GM12878 (cell line): ENCODE measurements around the gene DMXL2. TPM values are rescaled to one million over a fixed set of nuclear protein-coding genes. Genes with fewer than 3 reads are reported as not detected.

ENCODE experiments used
- ATAC-seq: fragments of 200-7000 bp; cut with Tn5 transposase; 3 replicates; pipeline ENCODE4 v1.9.1; 2020; ENCODE audit warnings: mild to moderate bottlenecking, moderate library complexity
- BruUV-seq: library from RNA; stranded (reverse); fragments of 400-500 nt; replicated peaks from 2 replicates; lab custom pipeline; 2021; lab: Mats Ljungman, UMichigan
- CTCF ChIA-PET: fragments of 300-600 bp; sonication (Branson Sonifier 250); formaldehyde crosslinking; extraction: SDS; loops from one replicate; lab custom pipeline; 2021; ENCODE audit warnings: inconsistent platforms; lab: Yijun Ruan, JAX
- POLR2A ChIA-PET: fragments of 350-600 bp; formaldehyde crosslinking; extraction: SDS; loops from one replicate; lab custom pipeline; 2021; ENCODE audit warnings: inconsistent platforms; lab: Charles Lee
- RAD21 ChIA-PET: fragments of 300-600 bp; sonication (Branson Sonifier 250); formaldehyde crosslinking; loops from one replicate; lab custom pipeline; 2023; ENCODE audit warnings: antibody characterized with exemption; ENCODE audit not compliant: unreplicated experiment; lab: Charles Lee
- SMC1A ChIA-PET: fragments of 300-600 bp; sonication (Branson Sonifier 250); formaldehyde crosslinking; loops from one replicate; lab custom pipeline; 2023; ENCODE audit not compliant: unreplicated experiment, uncharacterized antibody; lab: Charles Lee
- DNase-seq: peaks from one replicate; pipeline ENCODE4 v3.0.0-alpha.2; 2011; ENCODE audit warnings: low read depth, low spot score
- FAIRE-seq: peaks from 3 replicates; lab custom pipeline; 2011; peaks lifted over from hg19 to GRCh38; lab: Jason Lieb, UNC
- H2AFZ ChIP-seq: 2 replicates; pipeline ENCODE4 v1.6.0; 2011; ENCODE audit warnings: low read depth, low read length, control low read depth; ENCODE audit not compliant: control insufficient read depth
- H3K27ac ChIP-seq: 2 replicates; pipeline ENCODE4 v1.5.1; 2011; ENCODE audit warnings: control low read depth; ENCODE audit not compliant: control insufficient read depth, insufficient read depth
- H3K27me3 ChIP-seq, 2 experiments: replicated peaks in 1 of 2; 2 replicates each; pipeline versions ENCODE4 v1.6.0 to v1.6.1; 2011; ENCODE audit warnings: low read length in 1 of 2; ENCODE audit not compliant: control insufficient read depth in 2 of 2, insufficient read depth in 2 of 2
- H3K36me3 ChIP-seq, 2 experiments: 2 replicates each; pipeline ENCODE4 v1.5.1; 2011; ENCODE audit warnings: low read length in 1 of 2; ENCODE audit not compliant: control insufficient read depth in 2 of 2, insufficient read depth in 2 of 2
- H3K4me1 ChIP-seq: 2 replicates; pipeline ENCODE4 v1.6.1; 2011; ENCODE audit warnings: mild to moderate bottlenecking, low read length, moderate library complexity, mixed read lengths; ENCODE audit not compliant: control insufficient read depth, insufficient read depth
- H3K4me2 ChIP-seq: 2 replicates; pipeline ENCODE4 v1.6.0; 2011; ENCODE audit warnings: control low read depth; ENCODE audit not compliant: control insufficient read depth, insufficient read depth
- H3K4me3 ChIP-seq: fragments of 200-600 bp; sonication (generic); 2 replicates; pipeline ENCODE4 v1.5.1; 2016
- H3K79me2 ChIP-seq: 2 replicates; pipeline ENCODE4 v1.6.0; 2011; ENCODE audit warnings: low read length; ENCODE audit not compliant: control insufficient read depth, insufficient read depth
- H3K9ac ChIP-seq: 2 replicates; pipeline ENCODE4 v1.8.0; 2011; ENCODE audit warnings: low read length, control low read depth, mixed read lengths; ENCODE audit not compliant: control insufficient read depth, insufficient read depth
- H3K9me3 ChIP-seq: replicated peaks from 3 replicates; pipeline ENCODE4 v1.5.1; 2011; ENCODE audit warnings: mild to moderate bottlenecking, low read length; ENCODE audit not compliant: control insufficient read depth, insufficient read depth
- H4K20me1 ChIP-seq: 2 replicates; pipeline ENCODE4 v1.6.0; 2011; ENCODE audit not compliant: control insufficient read depth, insufficient read depth
- CREB1 ChIP-seq: IDR thresholded peaks from 2 replicates; pipeline ENCODE4 v1.6.1; 2012; ENCODE audit warnings: low read depth, mild to moderate bottlenecking, inconsistent platforms
- ETV6 ChIP-seq, 2 experiments: fragments of 450-650 bp in 1 of 2; IDR thresholded peaks in 1 of 2; conservative IDR thresholded peaks in 1 of 2; 2 replicates each; pipeline ENCODE4 v1.6.1; 2014; ENCODE audit warnings: antibody characterized with exemption in 1 of 2, borderline replicate concordance in 1 of 2, low read depth in 1 of 2, mild to moderate bottlenecking in 1 of 2, moderate library complexity in 1 of 2
- FOXK2 ChIP-seq: fragments of 450-650 bp; IDR thresholded peaks from 2 replicates; pipeline ENCODE4 v1.6.1; 2017; ENCODE audit warnings: mild to moderate bottlenecking, moderate library complexity
- KAT2A ChIP-seq: conservative IDR thresholded peaks from 2 replicates; pipeline ENCODE4 v1.6.1; 2011; ENCODE audit warnings: low read depth, low read length; ENCODE audit not compliant: control insufficient read depth
- RAD21 ChIP-seq: IDR thresholded peaks from 2 replicates; pipeline ENCODE4 v1.6.1; 2011; ENCODE audit warnings: mild to moderate bottlenecking, low read depth, low read length, moderate library complexity; ENCODE audit not compliant: insufficient read depth
- SMC3 ChIP-seq: IDR thresholded peaks from 2 replicates; pipeline ENCODE4 v1.6.1; 2011; ENCODE audit warnings: low read length, improper control_type of control experiment, borderline replicate concordance
- SRF ChIP-seq, 2 experiments: IDR thresholded peaks; 2 replicates each; pipeline ENCODE4 v1.6.1; 2011; ENCODE audit warnings: low read depth in 2 of 2, low read length in 2 of 2, mild to moderate bottlenecking in 1 of 2, moderate library complexity in 1 of 2
- TARDBP ChIP-seq: IDR thresholded peaks from 2 replicates; pipeline ENCODE4 v1.6.1; 2016; ENCODE audit warnings: borderline replicate concordance
- WGBS: methylation state at CpG from one replicate; pipeline ENCODE4 v1.1.6; 2016; ENCODE audit warnings: low lambda C conversion rate; ENCODE audit not compliant: insufficient replicate concordance, insufficient coverage; ENCODE audit errors: missing lambda C conversion rate; 5-methylcytosine and 5-hydroxymethylcytosine counted together
- in situ Hi-C: fragments of 300-500 bp; cut with MboI; formaldehyde crosslinking; loops from 9 replicates; pipeline ENCODE4 v1.14.3; 2018; ENCODE audit warnings: mixed read lengths
- intact Hi-C: fragments of 100-400 bp; cut with micrococcal nuclease; formaldehyde crosslinking; loops from one replicate; pipeline ENCODE4 v1.14.2; 2022; ENCODE audit not compliant: unreplicated experiment
- polyA plus RNA-seq, 11 experiments: library from polyadenylated mRNA; depleted of rRNA in 4 of 11; unstranded in 6 of 11; stranded (reverse) in 5 of 11; fragments of >200 nt; fragmentation: Nextera tagmentation in 4 of 11; fragmentation: Illumina TruSeq in 1 of 11; extraction: Ambion mirVana in 4 of 11; extraction: Trizol in 1 of 11; gene quantifications; 1 replicate in 1 of 11; 2 replicates in 10 of 11; pipeline versions ENCODE4 v1.2.1 to v1.2.3, GENCODE V29; 2011 to 2016; ENCODE audit warnings: inconsistent platforms in 2 of 11, missing spikeins in 2 of 11, low read depth in 1 of 11
- total RNA-seq, 4 experiments: library from RNA; depleted of rRNA in 3 of 4; stranded (reverse); fragments of >200 nt in 3 of 4; fragmentation: Illumina TruSeq in 1 of 4; extraction: Trizol in 1 of 4; gene quantifications; 2 replicates each; pipeline versions ENCODE4 v1.2.1 to v1.2.3, GENCODE V29; 2013 to 2021
- TF ChIP-seq, protein P1 (sequence below): IDR thresholded peaks from 2 replicates; pipeline ENCODE4 v1.6.1; 2011; ENCODE audit warnings: borderline replicate concordance, low read depth, mild to moderate bottlenecking, moderate library complexity, mixed read lengths, low read length; ENCODE audit not compliant: insufficient read depth; ENCODE audit errors: extremely low read length
- TF ChIP-seq, protein P2 (sequence below): fragments of 450-650 bp; IDR thresholded peaks from 2 replicates; pipeline ENCODE4 v1.6.1; 2018; ENCODE audit warnings: borderline replicate concordance, mild to moderate bottlenecking; ENCODE audit not compliant: partially characterized antibody
- TF ChIP-seq, protein P3 (sequence below), 3 experiments: IDR thresholded peaks in 2 of 3; conservative IDR thresholded peaks in 1 of 3; 2 replicates each; pipeline ENCODE4 v1.5.1; 2011; ENCODE audit warnings: low read depth in 3 of 3, low read length in 3 of 3, mild to moderate bottlenecking in 3 of 3, control low read depth in 2 of 3, moderate library complexity in 2 of 3, inconsistent platforms in 1 of 3, mixed read lengths in 1 of 3; ENCODE audit not compliant: control insufficient read depth in 2 of 3, insufficient read depth in 1 of 3; ENCODE audit errors: extremely low read depth in 1 of 3

DMXL2 gene
- total and polyA plus RNA-seq, 10 of the 15 experiments (the other 5 are each of a cell fraction or from before 2014, with no cell fraction given), result 8.5 to 32.1 (median 22.0) TPM

DNA sequence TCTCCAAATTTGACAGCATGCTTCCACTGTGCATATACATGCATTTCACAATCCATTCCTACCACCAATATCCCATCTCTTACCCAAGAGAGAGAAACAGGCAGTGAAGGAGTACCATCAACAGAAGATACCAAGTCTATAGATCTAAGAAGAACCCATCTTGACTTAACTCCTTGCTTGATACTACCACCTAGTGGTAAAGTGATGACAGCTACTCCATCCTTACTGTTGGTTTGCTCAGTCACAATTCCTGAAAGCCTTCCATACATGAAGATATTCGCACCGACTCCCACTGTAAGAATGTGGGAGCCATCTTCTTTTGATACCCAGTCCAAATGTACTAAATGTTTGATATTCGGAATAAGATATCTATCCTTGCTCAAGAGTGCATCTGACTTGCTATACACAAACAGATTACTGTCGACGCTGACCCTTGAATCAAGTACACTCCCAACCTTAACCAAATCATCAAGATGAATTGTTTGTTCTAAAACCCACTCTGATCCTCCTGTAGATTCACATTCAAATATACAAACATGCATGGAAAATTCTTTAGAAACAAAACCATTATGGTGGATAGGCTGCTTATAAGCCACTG is 123.1 kb downstream of the DMXL2 start:
- CTCF ChIA-PET, result interaction anchor here (0.7 to 3.0 kb wide), 26 partner anchors 9 to 479 kb away, joined by 3 to 15 read pairs (median 4); no protein-coding TSS in a partner anchor
- H4K20me1 ChIP-seq, result no peaks in the 10 kb centered on the region
- TF ChIP-seq ETV6 (conservative IDR thresholded peaks at IDR 0.05 in 1 of 2, IDR thresholded peaks at IDR 0.05 in 1 of 2; ENCODE audit: borderline replicate concordance in 1 of 2, low read depth in 1 of 2) (no peak), FOXK2 (no peak), KAT2A (no peak), RAD21 (peak; percentile 65), SMC3 (peak; percentile 44), SRF (IDR thresholded peaks at IDR 0.05; ENCODE audit: low read depth in 2 of 2, low read length in 2 of 2) (no peak), CREB1 (no peak), TARDBP (no peak)
- TF ChIP-seq, protein P1, sequence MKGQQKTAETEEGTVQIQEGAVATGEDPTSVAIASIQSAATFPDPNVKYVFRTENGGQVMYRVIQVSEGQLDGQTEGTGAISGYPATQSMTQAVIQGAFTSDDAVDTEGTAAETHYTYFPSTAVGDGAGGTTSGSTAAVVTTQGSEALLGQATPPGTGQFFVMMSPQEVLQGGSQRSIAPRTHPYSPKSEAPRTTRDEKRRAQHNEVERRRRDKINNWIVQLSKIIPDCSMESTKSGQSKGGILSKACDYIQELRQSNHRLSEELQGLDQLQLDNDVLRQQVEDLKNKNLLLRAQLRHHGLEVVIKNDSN, result no peak
- TF ChIP-seq, protein P2, sequence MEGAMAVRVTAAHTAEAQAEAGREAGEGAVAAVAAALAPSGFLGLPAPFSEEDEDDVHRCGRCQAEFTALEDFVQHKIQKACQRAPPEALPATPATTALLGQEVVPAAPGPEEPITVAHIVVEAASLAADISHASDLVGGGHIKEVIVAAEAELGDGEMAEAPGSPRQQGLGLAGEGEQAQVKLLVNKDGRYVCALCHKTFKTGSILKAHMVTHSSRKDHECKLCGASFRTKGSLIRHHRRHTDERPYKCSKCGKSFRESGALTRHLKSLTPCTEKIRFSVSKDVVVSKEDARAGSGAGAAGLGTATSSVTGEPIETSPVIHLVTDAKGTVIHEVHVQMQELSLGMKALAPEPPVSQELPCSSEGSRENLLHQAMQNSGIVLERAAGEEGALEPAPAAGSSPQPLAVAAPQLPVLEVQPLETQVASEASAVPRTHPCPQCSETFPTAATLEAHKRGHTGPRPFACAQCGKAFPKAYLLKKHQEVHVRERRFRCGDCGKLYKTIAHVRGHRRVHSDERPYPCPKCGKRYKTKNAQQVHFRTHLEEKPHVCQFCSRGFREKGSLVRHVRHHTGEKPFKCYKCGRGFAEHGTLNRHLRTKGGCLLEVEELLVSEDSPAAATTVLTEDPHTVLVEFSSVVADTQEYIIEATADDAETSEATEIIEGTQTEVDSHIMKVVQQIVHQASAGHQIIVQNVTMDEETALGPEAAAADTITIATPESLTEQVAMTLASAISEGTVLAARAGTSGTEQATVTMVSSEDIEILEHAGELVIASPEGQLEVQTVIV, result no peak
- TF ChIP-seq, protein P3, sequence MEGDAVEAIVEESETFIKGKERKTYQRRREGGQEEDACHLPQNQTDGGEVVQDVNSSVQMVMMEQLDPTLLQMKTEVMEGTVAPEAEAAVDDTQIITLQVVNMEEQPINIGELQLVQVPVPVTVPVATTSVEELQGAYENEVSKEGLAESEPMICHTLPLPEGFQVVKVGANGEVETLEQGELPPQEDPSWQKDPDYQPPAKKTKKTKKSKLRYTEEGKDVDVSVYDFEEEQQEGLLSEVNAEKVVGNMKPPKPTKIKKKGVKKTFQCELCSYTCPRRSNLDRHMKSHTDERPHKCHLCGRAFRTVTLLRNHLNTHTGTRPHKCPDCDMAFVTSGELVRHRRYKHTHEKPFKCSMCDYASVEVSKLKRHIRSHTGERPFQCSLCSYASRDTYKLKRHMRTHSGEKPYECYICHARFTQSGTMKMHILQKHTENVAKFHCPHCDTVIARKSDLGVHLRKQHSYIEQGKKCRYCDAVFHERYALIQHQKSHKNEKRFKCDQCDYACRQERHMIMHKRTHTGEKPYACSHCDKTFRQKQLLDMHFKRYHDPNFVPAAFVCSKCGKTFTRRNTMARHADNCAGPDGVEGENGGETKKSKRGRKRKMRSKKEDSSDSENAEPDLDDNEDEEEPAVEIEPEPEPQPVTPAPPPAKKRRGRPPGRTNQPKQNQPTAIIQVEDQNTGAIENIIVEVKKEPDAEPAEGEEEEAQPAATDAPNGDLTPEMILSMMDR (IDR thresholded peaks at IDR 0.05 in 2 of 3, conservative IDR thresholded peaks at IDR 0.05 in 1 of 3; ENCODE audit: control insufficient read depth in 2 of 3, extremely low read depth in 1 of 3, insufficient read depth in 1 of 3, low read depth in 3 of 3, low read length in 3 of 3), result peak; percentile 60 to 72 (median 68)
- TF ChIP-seq, all 136 proteins: peak for 3
- no peaks in the 10 kb centered on the region for H3K4me1 ChIP-seq
- no peaks in the 10 kb centered on the region for H3K79me2 ChIP-seq
- no TSS peak for BruUV-seq
- H3K27ac ChIP-seq, result no peak overlapping the region
- no peaks in the 10 kb centered on the region for H3K36me3 ChIP-seq
- FAIRE-seq, result peak; percentile 77
- intact Hi-C loops (loop anchor here (5.0 to 10.0 kb wide), 3 partner anchors 115 to 337 kb away; no protein-coding TSS in a partner anchor), in situ Hi-C loops (no loop called here)
- H3K9me3 ChIP-seq, result no peaks in the 10 kb centered on the region
- ChIA-PET SMC1A (interaction anchor here (0.6 to 1.8 kb wide), 8 partner anchors 16 to 337 kb away, joined by 3 to 12 read pairs (median 3); no protein-coding TSS in a partner anchor), RAD21 (interaction anchor here (0.8 to 1.9 kb wide), 10 partner anchors 97 to 366 kb away, joined by 3 to 7 read pairs (median 3); no protein-coding TSS in a partner anchor), POLR2A (no interaction called here)
- no peak for DNase-seq
- no peak overlapping the region for H3K4me3 ChIP-seq
- H3K9ac ChIP-seq, result no peak overlapping the region
- H2AFZ ChIP-seq, result no peak overlapping the region
- no peak overlapping the region for H3K4me2 ChIP-seq
- no peaks in the 10 kb centered on the region for H3K27me3 ChIP-seq
- 69% methylated on average over 5 of the region's 5 CpGs for WGBS
- peak; percentile 87 for ATAC-seq
